Endothelial cell of umbilical vein (primary cell): ENCODE data around the gene AGRN. TPM values are rescaled to one million over a fixed set of nuclear protein-coding genes. Genes with fewer than 3 reads are reported as not detected.

ENCODE experiments used
- BruUV-seq: library from RNA; stranded (reverse); fragments of 400-500 nt; replicated peaks from 2 replicates; lab custom pipeline; 2021; lab: Mats Ljungman, UMichigan
- CTCF ChIA-PET: fragments of 300-600, 350-600 bp; sonication (Branson Sonifier 250); formaldehyde crosslinking; loops from one replicate; lab custom pipeline; 2021; ENCODE audit warnings: antibody characterized with exemption, inconsistent platforms; lab: Charles Lee
- POLR2A ChIA-PET: fragments of 300-600, 350-600 bp; sonication (Branson Sonifier 250); formaldehyde crosslinking; loops from one replicate; lab custom pipeline; 2021; ENCODE audit warnings: antibody characterized with exemption, inconsistent platforms; lab: Charles Lee
- DNase-seq: peaks from one replicate; pipeline ENCODE4 v3.0.0-alpha.2; 2011; ENCODE audit warnings: low read depth, low spot score
- FAIRE-seq: peaks from 2 replicates; lab custom pipeline; 2011; peaks lifted over from hg19 to GRCh38; lab: Jason Lieb, UNC
- H2AFZ ChIP-seq: 2 replicates; pipeline ENCODE4 v1.6.0; 2012; ENCODE audit warnings: low read depth, low read length, control low read depth, inconsistent platforms
- H3K27ac ChIP-seq: 2 replicates; pipeline ENCODE4 v1.5.1; 2011; ENCODE audit warnings: low read depth, mild to moderate bottlenecking, control low read depth, low read length, moderate library complexity; ENCODE audit not compliant: insufficient read depth
- H3K27me3 ChIP-seq, 2 experiments: 2 replicates each; pipeline versions ENCODE4 v1.6.0 to v1.6.1; 2011; ENCODE audit warnings: low read length in 2 of 2, mixed read lengths in 1 of 2; ENCODE audit not compliant: control insufficient read depth in 2 of 2, insufficient read depth in 2 of 2
- H3K36me3 ChIP-seq, 2 experiments: 2 replicates in 1 of 2; 3 replicates in 1 of 2; pipeline ENCODE4 v1.5.1; 2011; ENCODE audit warnings: low read length in 2 of 2, mild to moderate bottlenecking in 1 of 2, moderate library complexity in 1 of 2; ENCODE audit not compliant: control insufficient read depth in 2 of 2, insufficient read depth in 2 of 2; ENCODE audit errors: extremely low read depth in 1 of 2
- H3K4me1 ChIP-seq: 3 replicates; pipeline ENCODE4 v1.5.1; 2011; ENCODE audit warnings: mild to moderate bottlenecking, low read length; ENCODE audit not compliant: control insufficient read depth, insufficient read depth; ENCODE audit errors: extremely low read depth
- H3K4me2 ChIP-seq: 2 replicates; pipeline ENCODE4 v1.6.1; 2011; ENCODE audit warnings: low read length, control low read depth, mixed read lengths; ENCODE audit not compliant: insufficient read depth
- H3K4me3 ChIP-seq, 3 experiments: fragments of 200-600 bp in 1 of 3; sonication (generic), shearing (Covaris generic) in 1 of 3; replicated peaks in 1 of 3; 2 replicates each; pipeline ENCODE4 v1.5.1; 2011 to 2016; ENCODE audit warnings: control low read depth in 3 of 3, low read length in 3 of 3, mild to moderate bottlenecking in 2 of 3, inconsistent platforms in 1 of 3, low read depth in 1 of 3, moderate library complexity in 1 of 3; ENCODE audit not compliant: insufficient read depth in 1 of 3
- H3K79me2 ChIP-seq: 2 replicates; pipeline ENCODE4 v1.6.0; 2012; ENCODE audit warnings: low read length, inconsistent platforms; ENCODE audit not compliant: control insufficient read depth, insufficient read depth
- H3K9ac ChIP-seq: replicated peaks from 2 replicates; pipeline ENCODE3; 2011; ENCODE audit warnings: low read length, control low read depth; ENCODE audit not compliant: insufficient read depth; ENCODE audit errors: extremely low read depth
- H3K9me1 ChIP-seq: replicated peaks from 3 replicates; pipeline ENCODE4 v1.6.0; 2011; ENCODE audit warnings: mild to moderate bottlenecking, low read length; ENCODE audit not compliant: control insufficient read depth, insufficient read depth; ENCODE audit errors: extremely low read depth
- H3K9me3 ChIP-seq: replicated peaks from 2 replicates; pipeline ENCODE4 v1.5.1; 2012; ENCODE audit warnings: low read length, inconsistent platforms; ENCODE audit not compliant: control insufficient read depth, insufficient read depth
- H4K20me1 ChIP-seq: replicated peaks from 2 replicates; pipeline ENCODE3; 2011; ENCODE audit warnings: mild to moderate bottlenecking, low read length; ENCODE audit not compliant: control insufficient read depth, insufficient read depth; ENCODE audit errors: extremely low read depth
- EZH2 ChIP-seq: IDR thresholded peaks from 2 replicates; pipeline ENCODE4 v1.6.1; 2012; ENCODE audit warnings: borderline replicate concordance, low read depth, mild to moderate bottlenecking, moderate library complexity, low read length, inconsistent platforms; ENCODE audit not compliant: severe bottlenecking
- FOS ChIP-seq: IDR thresholded peaks from 2 replicates; pipeline ENCODE4 v1.6.1; 2011; ENCODE audit warnings: mild to moderate bottlenecking, low read length, moderate library complexity, borderline replicate concordance; ENCODE audit not compliant: insufficient read depth
- GATA2 ChIP-seq: IDR thresholded peaks from 2 replicates; pipeline ENCODE4 v1.7.0; 2011; ENCODE audit warnings: low read depth, mild to moderate bottlenecking, moderate library complexity, mixed read lengths, low read length; ENCODE audit not compliant: insufficient read length, insufficient read depth
- JUN ChIP-seq: IDR thresholded peaks from 2 replicates; pipeline ENCODE4 v1.6.1; 2011; ENCODE audit warnings: borderline replicate concordance, low read depth; ENCODE audit not compliant: insufficient read length, insufficient read depth
- MYC ChIP-seq: IDR thresholded peaks from one replicate; pipeline ENCODE4 v1.6.1; 2011; ENCODE audit warnings: mild to moderate bottlenecking, low read depth, low read length
- POLR2A ChIP-seq: IDR thresholded peaks from 2 replicates; pipeline ENCODE4 v1.6.1; 2012; ENCODE audit warnings: low read depth, mild to moderate bottlenecking, control low read depth, low read length
- POLR2AphosphoS5 ChIP-seq: IDR thresholded peaks from 2 replicates; pipeline ENCODE4 v1.6.1; 2012; ENCODE audit warnings: low read depth, mild to moderate bottlenecking, control low read depth, low read length, moderate library complexity; ENCODE audit not compliant: insufficient read depth
- dilution Hi-C: fragments of 300-500 bp; cut with MboI; formaldehyde crosslinking; loops from one replicate; pipeline ENCODE4 v1.15.0; 2019; ENCODE audit warnings: low sequenced_read_pairs; ENCODE audit not compliant: extremely low pct_ligation_motif_present
- intact Hi-C: fragments of 100-400 bp; cut with micrococcal nuclease; formaldehyde crosslinking; loops from one replicate; pipeline ENCODE4 v1.10.0; 2022
- polyA plus RNA-seq, 4 experiments: library from polyadenylated mRNA; depleted of rRNA in 3 of 4; stranded (reverse) in 3 of 4; unstranded in 1 of 4; fragments of >200 nt; gene quantifications; 2 replicates each; pipeline versions ENCODE4 v1.2.1 to v1.2.3, GENCODE V29; 2011 to 2012; ENCODE audit warnings: missing spikeins in 1 of 4
- total RNA-seq: library from RNA; stranded (reverse); gene quantifications from 2 replicates; pipeline ENCODE4 v1.2.3, GENCODE V29; 2021
- TF ChIP-seq, protein P1 (sequence below), 2 donors: IDR thresholded peaks; 1 replicate in 1 of 2; 2 replicates in 1 of 2; pipeline ENCODE4 v1.5.1; 2011; ENCODE audit warnings: low read length in 2 of 2, mild to moderate bottlenecking in 2 of 2, moderate library complexity in 2 of 2, control low read depth in 1 of 2, inconsistent platforms in 1 of 2, low read depth in 1 of 2; ENCODE audit not compliant: insufficient read depth in 1 of 2; ENCODE audit errors: extremely low read depth in 1 of 2
- TF ChIP-seq, protein P2 (sequence below): IDR thresholded peaks from 2 replicates; pipeline ENCODE4 v1.6.1; 2011; ENCODE audit not compliant: insufficient read depth, insufficient read length

AGRN gene
- total and polyA plus RNA-seq, 2 donors (not counting 3 experiments of a cell fraction or from before 2014, with no cell fraction given), result 66.6 to 67.8 TPM

DNA sequence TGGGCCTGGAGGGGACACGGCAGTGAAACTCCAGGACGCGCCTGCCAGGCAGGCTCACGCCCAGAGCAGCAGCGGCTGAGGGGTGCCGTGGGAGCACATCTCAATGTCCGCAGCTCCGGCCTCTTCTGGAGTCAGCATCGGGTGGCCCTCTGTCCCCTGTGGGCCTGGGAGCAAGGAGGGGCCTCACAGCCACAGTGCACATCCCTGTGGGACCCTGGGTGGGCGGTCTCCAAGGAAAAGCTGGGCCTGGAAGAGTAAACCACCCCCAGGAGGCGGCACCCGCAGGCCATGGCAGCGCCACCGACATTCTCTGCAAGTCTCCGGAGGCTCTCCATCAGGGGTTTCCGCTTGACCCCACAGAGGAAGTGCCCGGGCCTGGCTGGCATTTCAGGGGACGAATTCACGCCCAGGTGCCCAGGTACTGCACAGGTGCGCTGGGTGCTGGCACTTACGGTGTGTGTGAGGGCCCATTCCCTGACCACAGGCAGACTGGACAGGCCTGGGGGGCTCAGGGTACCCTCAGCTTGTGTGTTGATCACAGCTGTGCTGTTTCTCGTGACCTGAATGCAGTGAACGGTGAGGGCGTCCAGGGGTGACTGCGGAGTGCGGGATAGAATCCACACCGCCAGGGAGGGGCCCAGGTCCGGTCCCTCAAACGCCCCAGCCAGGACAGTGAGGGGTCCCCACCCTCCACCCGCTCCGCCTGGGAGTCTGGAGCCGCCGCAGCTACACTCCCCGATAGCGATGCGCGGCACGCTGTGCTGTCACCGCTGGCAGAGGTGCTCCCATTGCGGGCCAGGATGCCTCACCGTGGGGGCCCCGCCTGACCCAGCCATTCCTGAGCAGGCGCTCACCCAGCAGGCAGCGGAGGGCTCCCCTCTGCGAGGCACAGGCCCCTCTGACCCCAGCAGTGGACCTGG, 70.8 kb downstream of the AGRN start:
- POLR2A ChIA-PET, result no interaction called here
- Histone ChIP-seq H3K4me1 (no peaks in the 10 kb centered on the region), H3K4me3 (no peak overlapping the region), H3K4me2 (no peak overlapping the region), H3K27me3 (no peaks in the 10 kb centered on the region), H3K9me3 (no peaks in the 10 kb centered on the region), H4K20me1 (no peaks in the 10 kb centered on the region), H2AFZ (no peak overlapping the region), H3K9me1 (no peaks in the 10 kb centered on the region), H3K79me2 (no peaks in the 10 kb centered on the region), H3K9ac (no peak overlapping the region), H3K27ac (no peak overlapping the region), H3K36me3 (no peaks in the 10 kb centered on the region)
- intact Hi-C loops (no loop called here), dilution Hi-C loops (no loop called here)
- no peak for FAIRE-seq
- CTCF ChIA-PET, result interaction anchor here (0.9 kb wide), 1 partner anchor 11 kb away, joined by 3 read pairs; no protein-coding TSS in a partner anchor
- BruUV-seq, result no TSS peak
- DNase-seq, result no peak
- TF ChIP-seq GATA2, result no peak
- TF ChIP-seq POLR2A, result no peak
- TF ChIP-seq FOS, result no peak
- TF ChIP-seq EZH2, result no peak
- TF ChIP-seq, protein P1, sequence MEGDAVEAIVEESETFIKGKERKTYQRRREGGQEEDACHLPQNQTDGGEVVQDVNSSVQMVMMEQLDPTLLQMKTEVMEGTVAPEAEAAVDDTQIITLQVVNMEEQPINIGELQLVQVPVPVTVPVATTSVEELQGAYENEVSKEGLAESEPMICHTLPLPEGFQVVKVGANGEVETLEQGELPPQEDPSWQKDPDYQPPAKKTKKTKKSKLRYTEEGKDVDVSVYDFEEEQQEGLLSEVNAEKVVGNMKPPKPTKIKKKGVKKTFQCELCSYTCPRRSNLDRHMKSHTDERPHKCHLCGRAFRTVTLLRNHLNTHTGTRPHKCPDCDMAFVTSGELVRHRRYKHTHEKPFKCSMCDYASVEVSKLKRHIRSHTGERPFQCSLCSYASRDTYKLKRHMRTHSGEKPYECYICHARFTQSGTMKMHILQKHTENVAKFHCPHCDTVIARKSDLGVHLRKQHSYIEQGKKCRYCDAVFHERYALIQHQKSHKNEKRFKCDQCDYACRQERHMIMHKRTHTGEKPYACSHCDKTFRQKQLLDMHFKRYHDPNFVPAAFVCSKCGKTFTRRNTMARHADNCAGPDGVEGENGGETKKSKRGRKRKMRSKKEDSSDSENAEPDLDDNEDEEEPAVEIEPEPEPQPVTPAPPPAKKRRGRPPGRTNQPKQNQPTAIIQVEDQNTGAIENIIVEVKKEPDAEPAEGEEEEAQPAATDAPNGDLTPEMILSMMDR (IDR thresholded peaks at IDR 0.05; ENCODE audit: extremely low read depth in 1 of 2, insufficient read depth in 1 of 2, low read depth in 1 of 2, low read length in 2 of 2), result no peak
- TF ChIP-seq MYC, result no peak
- no peak for TF ChIP-seq JUN
- TF ChIP-seq, protein P2, sequence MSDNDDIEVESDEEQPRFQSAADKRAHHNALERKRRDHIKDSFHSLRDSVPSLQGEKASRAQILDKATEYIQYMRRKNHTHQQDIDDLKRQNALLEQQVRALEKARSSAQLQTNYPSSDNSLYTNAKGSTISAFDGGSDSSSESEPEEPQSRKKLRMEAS, result no peak
- no peak for TF ChIP-seq POLR2AphosphoS5
